ENCODE data around the gene PCP2. TPM values are rescaled to one million over a fixed set of nuclear protein-coding genes. Genes with fewer than 3 reads are reported as not detected.

The PCP2 gene
- total and polyA plus RNA-seq, 2 experiments from 2014 or later = 0.60 TPM; not detected in 1

DNA sequence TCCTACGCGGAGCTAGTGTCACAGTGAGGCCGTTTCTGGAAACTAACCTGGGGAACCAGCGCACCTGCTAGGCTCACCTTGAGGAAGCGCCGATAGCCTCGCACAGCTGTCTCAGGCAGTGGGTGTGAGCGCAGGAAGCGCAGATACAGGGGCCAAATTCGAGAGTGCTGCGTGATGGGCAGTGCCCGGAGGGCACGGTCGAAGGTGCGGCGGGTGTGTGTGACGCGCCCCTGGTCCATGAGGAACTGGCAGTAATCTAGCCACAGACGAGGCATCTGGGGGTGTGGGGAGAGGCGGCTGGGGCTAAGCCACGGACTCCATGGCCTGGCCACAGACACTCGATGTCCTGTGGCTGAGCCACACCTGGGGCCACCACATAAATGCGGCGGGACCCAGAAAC, 6.4 kb downstream of the PCP2 start:
- Histone ChIP-seq H3K36me3 (replicated peaks; ENCODE audit: insufficient read depth, low read depth) (no peaks in the 10 kb centered on the region), H3K4me3 (no peak overlapping the region)

GRCh38 chr19:7625763-7626372, 7.7 kb downstream of the PCP2 start:
- no peaks in the 10 kb centered on the region for H3K36me3 ChIP-seq (replicated peaks; ENCODE audit: insufficient read depth, low read depth)

More for the DNA sequence above, 6.4 kb downstream of the PCP2 start:
- H3K27ac ChIP-seq = no peak overlapping the region
- peaks cover 46% of the 10 kb centered on the region for H3K79me2 ChIP-seq
- WGBS (ENCODE audit: low lambda C conversion rate, missing lambda C conversion rate) = 96% methylated on average over 22 of the region's 24 CpGs
- peaks cover 14% of the 10 kb centered on the region for H3K4me1 ChIP-seq (ENCODE audit: insufficient read depth)
- no peaks in the 10 kb centered on the region for H3K9me3 ChIP-seq (ENCODE audit: low read depth)
- H3K4me2 ChIP-seq = no peak overlapping the region
- H3K9me2 ChIP-seq (replicated peaks; ENCODE audit: insufficient read depth) = no peaks in the 10 kb centered on the region
- no peak for DNase-seq (ENCODE audit: low spot score)
- no peak overlapping the region for H2AFZ ChIP-seq
- H3K27me3 ChIP-seq = no peaks in the 10 kb centered on the region
- no peak for TF ChIP-seq EZH2 (IDR thresholded peaks at IDR 0.05; ENCODE audit: borderline replicate concordance)
- TF ChIP-seq CTCF (IDR thresholded peaks at IDR 0.05; ENCODE audit: poor library complexity) = no peak
- no peak for TF ChIP-seq EZH2phosphoT487 (IDR thresholded peaks at IDR 0.05; ENCODE audit: low read depth, severe bottlenecking, unreplicated experiment)
- no peaks in the 10 kb centered on the region for H4K20me1 ChIP-seq (ENCODE audit: insufficient read depth, poor library complexity, severe bottlenecking)

GRCh38 chr19:7624810-7625209, 8.7 kb downstream of the PCP2 start:
- no peak overlapping the region for H3K4me2 ChIP-seq
- no peak for DNase-seq (ENCODE audit: low spot score)
- H3K4me3 ChIP-seq = no peak overlapping the region
- WGBS (ENCODE audit: low lambda C conversion rate, missing lambda C conversion rate) = 95% methylated on average over 7 of the region's 17 CpGs
- H4K20me1 ChIP-seq (ENCODE audit: insufficient read depth, poor library complexity, severe bottlenecking) = no peaks in the 10 kb centered on the region
- H3K27ac ChIP-seq = no peak overlapping the region
- no peaks in the 10 kb centered on the region for H3K27me3 ChIP-seq
- H3K36me3 ChIP-seq (replicated peaks; ENCODE audit: insufficient read depth, low read depth) = no peaks in the 10 kb centered on the region
- H3K9me2 ChIP-seq (replicated peaks; ENCODE audit: insufficient read depth) = no peaks in the 10 kb centered on the region
- H3K79me2 ChIP-seq = peaks cover 33% of the 10 kb centered on the region
- no peaks in the 10 kb centered on the region for H3K9me3 ChIP-seq (ENCODE audit: low read depth)
- peaks cover 8% of the 10 kb centered on the region for H3K4me1 ChIP-seq (ENCODE audit: insufficient read depth)
- H2AFZ ChIP-seq = no peak overlapping the region
- TF ChIP-seq EZH2 (IDR thresholded peaks at IDR 0.05; ENCODE audit: borderline replicate concordance) (no peak), EZH2phosphoT487 (IDR thresholded peaks at IDR 0.05; ENCODE audit: low read depth, severe bottlenecking, unreplicated experiment) (no peak), CTCF (IDR thresholded peaks at IDR 0.05; ENCODE audit: poor library complexity) (no peak)

More at GRCh38 chr19:7625763-7626372, 7.7 kb downstream of the PCP2 start:
- Histone ChIP-seq H3K27ac (no peak overlapping the region), H3K79me2 (peaks cover 43% of the 10 kb centered on the region), H3K4me3 (no peak overlapping the region), H3K4me2 (no peak overlapping the region), H3K4me1 (ENCODE audit: insufficient read depth) (peaks cover 14% of the 10 kb centered on the region), H3K9me2 (replicated peaks; ENCODE audit: insufficient read depth) (no peaks in the 10 kb centered on the region), H4K20me1 (ENCODE audit: insufficient read depth, poor library complexity, severe bottlenecking) (no peaks in the 10 kb centered on the region), H3K9me3 (ENCODE audit: low read depth) (no peaks in the 10 kb centered on the region), H3K27me3 (no peaks in the 10 kb centered on the region), H2AFZ (no peak overlapping the region)
- TF ChIP-seq EZH2phosphoT487 (IDR thresholded peaks at IDR 0.05; ENCODE audit: low read depth, severe bottlenecking, unreplicated experiment) (no peak), CTCF (IDR thresholded peaks at IDR 0.05; ENCODE audit: poor library complexity) (no peak), EZH2 (IDR thresholded peaks at IDR 0.05; ENCODE audit: borderline replicate concordance) (no peak)
- no peak for DNase-seq (ENCODE audit: low spot score)
- 99% methylated on average over 34 of the region's 34 CpGs for WGBS (ENCODE audit: low lambda C conversion rate, missing lambda C conversion rate)
